Measurements from ENCODE around the gene MED17.
"Not testable (repeated sequence)": the region's sequence is repeated elsewhere in the genome, so short reads cannot be mapped to it uniquely, and the experiment has no call there.

Gene MED17, protein sequence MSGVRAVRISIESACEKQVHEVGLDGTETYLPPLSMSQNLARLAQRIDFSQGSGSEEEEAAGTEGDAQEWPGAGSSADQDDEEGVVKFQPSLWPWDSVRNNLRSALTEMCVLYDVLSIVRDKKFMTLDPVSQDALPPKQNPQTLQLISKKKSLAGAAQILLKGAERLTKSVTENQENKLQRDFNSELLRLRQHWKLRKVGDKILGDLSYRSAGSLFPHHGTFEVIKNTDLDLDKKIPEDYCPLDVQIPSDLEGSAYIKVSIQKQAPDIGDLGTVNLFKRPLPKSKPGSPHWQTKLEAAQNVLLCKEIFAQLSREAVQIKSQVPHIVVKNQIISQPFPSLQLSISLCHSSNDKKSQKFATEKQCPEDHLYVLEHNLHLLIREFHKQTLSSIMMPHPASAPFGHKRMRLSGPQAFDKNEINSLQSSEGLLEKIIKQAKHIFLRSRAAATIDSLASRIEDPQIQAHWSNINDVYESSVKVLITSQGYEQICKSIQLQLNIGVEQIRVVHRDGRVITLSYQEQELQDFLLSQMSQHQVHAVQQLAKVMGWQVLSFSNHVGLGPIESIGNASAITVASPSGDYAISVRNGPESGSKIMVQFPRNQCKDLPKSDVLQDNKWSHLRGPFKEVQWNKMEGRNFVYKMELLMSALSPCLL

DNA sequence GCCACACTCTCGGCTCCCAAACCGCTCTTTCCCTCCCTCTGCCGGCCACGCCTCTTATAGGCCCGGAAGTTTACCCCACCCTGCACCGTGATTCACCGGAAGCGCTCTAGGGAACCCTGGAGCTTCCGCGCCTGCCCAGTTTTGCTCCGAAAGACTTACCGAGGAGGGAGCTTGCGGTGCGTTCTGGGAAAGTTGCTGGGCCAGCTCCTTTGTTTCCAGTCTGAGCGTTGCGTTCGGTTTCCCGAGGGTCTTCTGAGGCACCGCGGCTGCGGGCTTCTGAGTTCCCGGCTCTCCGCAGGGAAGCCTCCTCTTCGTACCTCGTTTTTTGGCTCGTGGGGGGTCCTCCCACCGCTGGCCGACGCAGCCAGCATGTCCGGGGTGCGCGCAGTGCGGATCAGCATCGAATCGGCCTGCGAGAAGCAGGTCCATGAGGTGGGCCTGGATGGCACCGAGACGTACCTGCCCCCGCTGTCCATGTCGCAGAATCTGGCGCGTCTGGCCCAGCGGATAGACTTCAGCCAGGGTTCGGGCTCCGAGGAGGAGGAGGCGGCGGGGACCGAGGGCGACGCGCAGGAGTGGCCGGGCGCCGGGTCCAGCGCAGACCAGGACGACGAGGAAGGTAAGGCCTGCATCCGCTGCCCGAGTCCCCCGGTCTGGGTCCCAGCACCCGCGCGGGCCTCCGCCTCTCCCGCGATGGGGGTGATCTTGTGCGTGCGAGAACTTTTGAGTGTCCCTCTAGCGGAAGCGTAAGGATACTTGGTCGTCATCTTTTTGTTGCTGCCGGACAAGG lies at the start of gene MED17:
TSS of gene MED17 (plus strand) at position 138 of the 790 bp plus-strand sequence. CDS start at position 370, 232 bp downstream.
- peak; percentile 76 to 78 for DNase-seq (ENCODE audit: low read depth in 2 of 2, low spot score in 1 of 2)

DNA sequence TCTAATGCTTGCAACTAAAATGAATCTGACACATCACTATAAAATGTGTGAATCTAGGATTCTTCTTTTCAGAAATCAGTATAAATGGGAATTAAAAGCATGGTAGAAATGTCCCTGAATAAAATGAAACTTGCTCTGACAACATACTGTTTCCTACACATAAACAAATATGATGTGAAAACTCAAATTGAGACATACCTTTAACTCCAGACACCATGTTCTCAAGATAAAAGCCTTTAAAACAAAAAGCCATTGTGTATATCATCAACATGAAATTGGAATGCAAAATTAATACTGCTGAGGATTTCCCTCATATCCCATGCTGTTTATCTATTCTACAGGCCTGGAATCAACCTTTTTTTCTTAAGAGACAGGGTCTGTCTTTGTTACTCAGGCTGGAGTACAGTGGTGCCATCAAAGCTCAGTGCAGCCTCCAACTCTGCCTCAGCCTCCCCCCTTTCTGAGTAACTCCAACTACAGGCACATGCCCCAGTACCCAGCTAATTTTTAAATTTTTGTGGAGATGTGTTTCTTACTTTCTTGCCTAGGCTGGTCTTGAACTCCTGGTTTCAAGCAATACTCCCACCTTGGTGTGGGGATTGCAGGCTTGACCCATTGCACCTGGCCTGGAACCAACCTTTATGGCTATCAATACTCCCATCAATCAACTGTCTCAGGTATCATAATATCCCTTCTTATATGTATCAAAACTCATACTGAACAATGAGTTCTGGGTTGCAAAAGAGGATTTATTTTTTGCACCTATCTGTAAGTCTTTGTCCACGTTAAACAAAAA lies 49.5 kb upstream of the MED17 start:
- DNase-seq (ENCODE audit: low read depth in 2 of 2, low spot score in 1 of 2) = no peak

DNA sequence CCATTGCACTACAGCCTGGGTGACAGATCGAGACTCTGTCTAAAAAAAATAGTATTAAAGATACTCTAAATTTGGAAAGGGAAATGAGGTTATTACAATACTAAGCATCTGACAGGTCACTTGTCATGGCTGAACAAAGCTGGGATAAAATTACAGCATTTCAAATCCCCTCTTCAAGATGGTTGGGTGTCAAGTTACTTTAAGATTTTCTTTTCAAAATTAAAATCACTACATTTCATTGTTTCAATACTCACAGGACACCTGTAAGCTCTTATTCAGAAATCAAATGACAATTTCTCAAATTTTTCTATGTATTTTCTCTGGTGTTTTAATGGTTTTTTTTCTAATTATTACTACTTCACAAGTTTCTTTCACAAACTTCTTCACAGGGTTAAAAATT lies 48.5 kb upstream of the MED17 start:
- no peak for DNase-seq (ENCODE audit: low read depth in 2 of 2, low spot score in 1 of 2)

DNA sequence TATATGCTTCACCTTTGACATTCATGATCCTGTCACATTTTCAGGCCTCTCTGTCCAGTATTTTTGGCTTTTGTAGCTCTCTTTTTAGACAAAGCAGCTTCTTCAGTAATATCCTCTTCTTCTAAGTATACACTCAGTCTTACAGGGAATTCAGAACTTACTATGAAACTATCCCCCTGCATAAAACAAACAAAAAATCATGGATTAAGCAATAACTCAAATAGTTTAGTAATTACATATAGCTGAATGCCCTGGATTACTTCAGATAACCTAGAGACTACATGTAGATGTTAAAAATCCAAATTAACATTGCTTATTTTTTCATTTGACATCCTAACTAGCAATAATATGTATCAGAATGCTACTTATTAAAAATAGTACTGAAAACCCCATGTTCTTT lies 48.0 kb upstream of the MED17 start:
- no peak for DNase-seq (ENCODE audit: low read depth in 2 of 2, low spot score in 1 of 2)

DNA sequence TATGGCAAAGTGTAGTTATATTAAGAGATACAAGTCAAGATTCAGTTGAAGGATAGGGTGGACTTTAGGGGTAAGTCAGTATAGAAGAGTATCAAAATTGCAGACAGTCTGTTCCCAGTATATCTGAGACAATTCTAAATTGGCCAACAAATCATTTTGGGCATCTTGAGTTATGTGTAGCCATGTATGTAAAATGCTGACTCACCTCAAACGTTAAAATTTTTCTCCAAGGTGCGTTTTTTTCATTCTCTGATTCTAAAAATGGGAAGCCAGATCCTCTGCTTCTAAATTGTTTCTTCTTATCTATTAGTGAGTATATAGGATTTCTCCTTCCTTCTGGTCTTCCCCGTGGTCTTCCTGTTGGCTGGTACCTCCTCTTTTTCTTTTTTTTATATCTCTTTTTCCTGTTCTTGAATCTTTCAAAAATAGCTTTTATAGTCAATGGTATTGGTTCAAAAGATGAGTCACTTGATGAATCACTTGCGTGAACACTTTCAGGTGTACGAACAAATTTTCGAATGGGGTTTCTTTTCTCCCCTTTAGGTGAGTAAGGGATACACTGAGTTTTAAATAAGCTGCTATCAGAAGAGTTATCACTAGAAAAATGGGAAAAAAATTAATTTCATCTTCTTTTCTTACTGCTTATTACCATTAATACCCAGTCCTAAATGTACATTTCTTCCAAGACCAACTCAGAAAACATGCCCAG lies 46.0 kb upstream of the MED17 start:
- DNase-seq (ENCODE audit: low read depth in 2 of 2, low spot score in 1 of 2) = no peak

GRCh38 chr11:93738647-93739081 lies 45.4 kb upstream of the MED17 start:
- DNase-seq (ENCODE audit: low read depth in 2 of 2, low spot score in 1 of 2) = no peak

GRCh38 chr11:93740031-93740729 lies 43.9 kb upstream of the MED17 start:
- no peak for DNase-seq (ENCODE audit: low read depth in 2 of 2, low spot score in 1 of 2)

- peak; percentile 17 to 34 for DNase-seq (ENCODE audit: low read depth in 2 of 2, low spot score in 1 of 2)
Measured at GRCh38 chr11:93740730-93741093, 43.4 kb upstream of the MED17 start.

DNA sequence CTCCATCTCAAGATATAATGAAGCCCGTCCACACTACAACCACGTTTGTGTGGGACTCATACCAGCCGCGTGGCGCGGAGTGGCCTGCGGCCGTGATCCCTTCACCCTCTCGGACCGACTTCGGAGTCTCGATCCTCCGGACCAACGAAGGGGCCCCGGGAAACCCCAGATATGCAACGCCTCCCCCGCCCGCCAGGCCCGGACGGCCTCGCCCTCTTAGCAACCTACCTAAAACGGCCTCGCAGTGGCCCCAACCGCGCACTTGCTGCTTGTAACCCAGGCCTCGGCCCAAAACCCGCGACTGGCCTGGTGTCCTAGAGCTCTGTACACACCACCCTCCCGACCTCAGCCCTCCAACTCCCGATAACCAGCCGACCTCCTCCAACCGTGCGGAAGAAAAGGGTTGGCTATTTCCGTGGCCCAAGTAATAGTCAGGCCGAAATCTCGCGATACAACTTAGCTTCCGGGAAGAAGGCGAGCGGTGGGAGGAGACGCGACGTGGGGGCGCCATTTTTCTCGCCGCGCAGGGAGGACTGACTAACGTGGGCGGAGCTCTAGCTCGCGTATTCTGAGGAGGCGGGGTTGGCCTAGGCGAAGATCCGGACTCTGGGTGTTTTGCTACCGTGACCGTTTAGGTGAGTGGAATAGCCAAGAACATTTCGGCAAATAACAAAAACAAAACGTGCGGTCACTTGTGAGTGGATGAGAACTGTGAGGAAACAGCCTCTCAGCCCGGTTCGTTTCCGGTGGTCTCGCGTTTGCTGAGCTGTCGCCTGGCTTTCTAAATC lies 42.8 kb upstream of the MED17 start, which contains the start of the genes C11orf54 and TAF1D:
TSS of gene C11orf54 (plus strand) at position 579 of the 788 bp plus-strand sequence. CDS start 5,722 bp downstream, outside the sequence.
TSS of gene TAF1D (minus strand) at position 402 of the 788 bp plus-strand sequence. CDS start 2,191 bp downstream, outside the sequence.
- DNase-seq (ENCODE audit: low read depth in 2 of 2, low spot score in 1 of 2) = peak; percentile 92 to 93

- DNase-seq (ENCODE audit: low read depth in 2 of 2, low spot score in 1 of 2) = no peak
Measured at GRCh38 chr11:93741882-93742226, 42.2 kb upstream of the MED17 start.

GRCh38 chr11:93743291-93743690 lies 40.8 kb upstream of the MED17 start:
- no peak for DNase-seq (ENCODE audit: low read depth in 2 of 2, low spot score in 1 of 2)

DNA sequence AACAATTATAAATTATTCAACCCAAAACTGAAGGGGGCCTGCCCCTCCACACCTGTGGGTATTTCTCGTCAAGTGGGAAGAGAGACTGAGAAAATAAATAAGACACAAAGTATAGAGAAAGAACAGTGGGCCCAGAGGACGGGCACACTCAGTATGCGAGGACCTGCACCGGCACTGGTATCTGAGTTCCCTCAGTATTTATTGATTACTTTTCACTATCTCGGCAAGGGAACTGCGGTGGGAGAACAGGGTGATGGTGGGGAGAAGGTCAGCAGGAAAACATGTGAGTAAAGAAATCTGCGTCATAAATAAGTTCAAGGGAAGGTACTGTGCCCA lies 39.4 kb upstream of the MED17 start:
- DNase-seq (ENCODE audit: low read depth in 2 of 2, low spot score in 1 of 2) = no peak

DNA sequence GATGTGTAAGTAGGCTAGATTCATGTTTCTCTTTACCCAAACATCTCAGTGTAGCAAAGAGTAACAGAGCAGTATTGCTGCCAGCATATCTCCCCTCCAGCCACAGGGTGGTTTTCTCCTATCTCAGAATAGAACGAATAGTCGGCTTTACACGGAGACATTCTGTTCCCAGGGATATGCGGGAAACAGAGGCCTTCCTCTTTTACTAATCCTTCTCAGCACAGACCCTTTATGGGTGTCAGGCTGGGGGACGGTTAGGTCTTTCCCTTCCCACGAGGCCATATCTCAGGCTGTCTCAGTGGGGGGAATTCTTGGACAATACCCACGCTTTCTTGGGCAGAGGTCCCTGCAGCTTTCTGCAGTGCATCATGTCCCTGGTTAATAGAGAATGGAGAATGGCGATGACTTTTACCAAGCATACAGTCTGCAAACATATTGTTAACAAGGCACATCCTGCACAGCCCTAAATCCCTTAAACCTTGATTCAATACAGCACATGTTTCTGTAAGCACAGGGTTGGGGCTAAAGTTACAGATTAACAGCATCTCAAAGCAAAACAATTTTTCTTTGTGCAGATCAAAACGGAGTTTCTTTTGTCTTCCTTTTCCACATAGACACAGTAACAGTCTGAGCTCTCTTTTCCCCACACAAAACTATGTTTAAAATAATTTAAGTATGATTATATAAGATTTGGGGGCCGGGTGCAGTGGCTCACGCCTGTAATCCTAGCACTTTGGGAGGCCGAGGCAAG lies 38.9 kb upstream of the MED17 start:
- DNase-seq (ENCODE audit: low read depth in 2 of 2, low spot score in 1 of 2) = not testable (repeated sequence)

DNA sequence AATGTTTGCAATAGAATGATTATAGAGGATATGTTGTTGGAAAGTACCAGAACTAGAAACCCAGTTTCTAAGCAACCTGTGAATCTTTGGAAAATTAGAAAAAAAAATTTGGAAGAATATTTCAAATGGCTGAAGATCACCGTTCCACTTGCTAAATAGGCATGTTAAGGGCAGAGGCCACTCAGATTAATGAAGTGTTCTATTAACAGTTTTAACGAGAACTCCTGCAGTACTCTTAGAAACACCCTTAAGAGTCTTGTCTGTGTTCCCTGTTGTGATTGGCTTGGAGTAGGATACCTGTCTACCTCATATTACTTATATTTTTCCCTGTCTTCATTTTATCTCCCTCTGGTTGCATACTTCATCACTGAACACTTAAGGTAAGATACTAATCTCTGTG lies 38.0 kb upstream of the MED17 start:
- no peak for DNase-seq (ENCODE audit: low read depth in 2 of 2, low spot score in 1 of 2)

GRCh38 chr11:93747122-93747521 lies 37.0 kb upstream of the MED17 start:
- no peak for DNase-seq (ENCODE audit: low read depth in 2 of 2, low spot score in 1 of 2)

- DNase-seq (ENCODE audit: low read depth in 2 of 2, low spot score in 1 of 2) = no peak
Measured at GRCh38 chr11:93751001-93751400, 33.1 kb upstream of the MED17 start.

- DNase-seq (ENCODE audit: low read depth in 2 of 2, low spot score in 1 of 2) = no peak
Measured at GRCh38 chr11:93753241-93753640, 30.8 kb upstream of the MED17 start.

GRCh38 chr11:93756748-93757147 lies 27.3 kb upstream of the MED17 start:
- DNase-seq (ENCODE audit: low read depth in 2 of 2, low spot score in 1 of 2) = no peak
